GM12892 (cell line): ENCODE measurements around the gene PHF13.

ENCODE experiments used
- POLR2A ChIP-seq: IDR thresholded peaks from 2 replicates; pipeline ENCODE4 v1.6.1; 2011; ENCODE audit warnings: low read depth, low read length, control low read depth
- POLR2AphosphoS5 ChIP-seq: IDR thresholded peaks from 2 replicates; pipeline ENCODE4 v1.6.1; 2011; ENCODE audit warnings: low read depth, low read length, control low read depth

- TF ChIP-seq POLR2A (no peak), POLR2AphosphoS5 (no peak)
Measured at GRCh38 chr1:6569033-6569432, 44.5 kb upstream of the PHF13 start.
